ENCODE measurements around the gene PNPLA7.

GRCh38 chr9:137456864-137457405 lies 93.3 kb downstream of the PNPLA7 start:
- no peak for TF ChIP-seq POLR2A (IDR thresholded peaks at IDR 0.05)
- TF ChIP-seq POLR2AphosphoS5 (IDR thresholded peaks at IDR 0.05): no peak
- TF ChIP-seq CTCF (IDR thresholded peaks at IDR 0.05): no peak
